Stimulated activated CD8-positive, alpha-beta memory T cell treated with anti-CD3 and anti-CD28 coated beads, Interleukin-7, amount 100 ng/mL, for 4 hours (primary cell): ENCODE data around the gene KRT9.
"Not testable (repeated sequence)": the region's sequence is repeated elsewhere in the genome, so short reads cannot be mapped to it uniquely, and the experiment has no call there.

Source experiments
- DNase-seq, 2 donors: peaks; one replicate each; pipeline ENCODE4 v3.0.0-alpha.2; 2020; ENCODE audit warnings: low read depth in 2 of 2

The KRT9 gene

GRCh38 chr17:41600318-41600717 is 28.5 kb upstream of the KRT9 start:
- DNase-seq: no peak

- DNase-seq: no peak
Observed at GRCh38 chr17:41599680-41600079, 27.8 kb upstream of the KRT9 start.

- DNase-seq: no peak
Observed at GRCh38 chr17:41595585-41595984, 23.7 kb upstream of the KRT9 start.

GRCh38 chr17:41594363-41594915 is 22.6 kb upstream of the KRT9 start:
- DNase-seq: no peak

- no peak for DNase-seq
Observed at GRCh38 chr17:41593306-41593981, 21.6 kb upstream of the KRT9 start.

GRCh38 chr17:41592601-41593305 is 20.9 kb upstream of the KRT9 start:
- no peak for DNase-seq

GRCh38 chr17:41589301-41589700 is 17.4 kb upstream of the KRT9 start:
- no peak for DNase-seq

GRCh38 chr17:41588126-41588810 is 16.4 kb upstream of the KRT9 start:
- DNase-seq: no peak

GRCh38 chr17:41586863-41587495 is 15.1 kb upstream of the KRT9 start, which contains the start of gene KRT14:
KRT14 (minus strand) TSS chr17:41586895; CDS start chr17:41586834, 61 bp downstream.
- no peak for DNase-seq

- no peak for DNase-seq
Observed at GRCh38 chr17:41585301-41586056, 13.6 kb upstream of the KRT9 start.

- not testable (repeated sequence) for DNase-seq
Observed at GRCh38 chr17:41584331-41584927, 12.6 kb upstream of the KRT9 start.

GRCh38 chr17:41583137-41584127 is 11.6 kb upstream of the KRT9 start:
- DNase-seq: no peak

- DNase-seq: not testable (repeated sequence)
Observed at GRCh38 chr17:41582061-41582968, 10.5 kb upstream of the KRT9 start.

- no peak for DNase-seq
Observed at GRCh38 chr17:41581366-41582060, 9.7 kb upstream of the KRT9 start.

GRCh38 chr17:41580687-41581365 is 9.0 kb upstream of the KRT9 start:
- DNase-seq: no peak

- no peak for DNase-seq
Observed at GRCh38 chr17:41580244-41580575, 8.4 kb upstream of the KRT9 start.

- peak; percentile 14 to 17 for DNase-seq
Observed at GRCh38 chr17:41579484-41580243, 7.8 kb upstream of the KRT9 start.
